IMR-90 (cell line): Measurements from ENCODE around the gene UBXN11. TPM values are rescaled to one million over a fixed set of nuclear protein-coding genes. Genes with fewer than 3 reads are reported as not detected.

Experiments used
- ATAC-seq: fragments of 200-7000 bp; cut with Tn5 transposase; 2 replicates; pipeline ENCODE4 v1.9.1; 2020; ENCODE audit warnings: low read depth, mild to moderate bottlenecking, moderate library complexity
- BruUV-seq: library from RNA; stranded (reverse); fragments of 400-500 nt; replicated peaks from 2 replicates; lab custom pipeline; 2021; lab: Mats Ljungman, UMichigan
- CTCF ChIA-PET: fragments of 300-600 bp; formaldehyde crosslinking; extraction: SDS; loops from one replicate; lab custom pipeline; 2021; ENCODE audit warnings: antibody characterized with exemption; lab: Yijun Ruan, JAX
- POLR2A ChIA-PET: fragments of 300-600 bp; sonication (Branson Sonifier 250); formaldehyde crosslinking; loops from one replicate; lab custom pipeline; 2022; ENCODE audit warnings: antibody characterized with exemption; ENCODE audit not compliant: unreplicated experiment; lab: Charles Lee
- DNase-seq: peaks from one replicate; pipeline ENCODE4 v3.0.0; 2013
- H2AFZ ChIP-seq: replicated peaks from 2 replicates; pipeline ENCODE3; 2013; ENCODE audit warnings: low read length, mild to moderate bottlenecking; ENCODE audit not compliant: poor library complexity
- H2AK5ac ChIP-seq: 2 replicates; pipeline ENCODE4 v1.6.1; 2013; ENCODE audit warnings: low read depth, low read length, inconsistent platforms
- H2AK9ac ChIP-seq: replicated peaks from 2 replicates; pipeline ENCODE3; 2013; ENCODE audit warnings: mild to moderate bottlenecking, low read depth, low read length, moderate library complexity; ENCODE audit not compliant: poor library complexity
- H2BK120ac ChIP-seq: 2 replicates; pipeline ENCODE4 v1.6.1; 2013; ENCODE audit warnings: low read depth, low read length, inconsistent platforms
- H2BK15ac ChIP-seq: 3 replicates; pipeline ENCODE4 v1.6.1; 2013; ENCODE audit warnings: low read depth, low read length, inconsistent platforms
- H2BK20ac ChIP-seq: 2 replicates; pipeline ENCODE4 v1.6.1; 2013; ENCODE audit warnings: low read depth, mild to moderate bottlenecking, inconsistent platforms, low read length, moderate library complexity
- H2BK5ac ChIP-seq: 2 replicates; pipeline ENCODE4 v1.6.1; 2013; ENCODE audit warnings: mild to moderate bottlenecking, low read depth, low read length, inconsistent platforms; ENCODE audit not compliant: poor library complexity, severe bottlenecking
- H3K14ac ChIP-seq: replicated peaks from 2 replicates; pipeline ENCODE4 v1.6.1; 2013; ENCODE audit warnings: low read depth, low read length, inconsistent platforms
- H3K18ac ChIP-seq: 2 replicates; pipeline ENCODE4 v1.6.1; 2013; ENCODE audit warnings: low read depth, low read length, control low read depth
- H3K23ac ChIP-seq: 2 replicates; pipeline ENCODE4 v1.6.1; 2013; ENCODE audit warnings: low read depth, low read length, inconsistent platforms
- H3K27ac ChIP-seq: 2 replicates; pipeline ENCODE4 v1.5.1; 2013; ENCODE audit warnings: mild to moderate bottlenecking, control low read depth, low read length; ENCODE audit not compliant: insufficient read depth
- H3K27me3 ChIP-seq: 2 replicates; pipeline ENCODE4 v1.6.1; 2013; ENCODE audit warnings: low read length; ENCODE audit not compliant: control insufficient read depth, insufficient read depth
- H3K36me3 ChIP-seq: 2 replicates; pipeline ENCODE4 v1.6.1; 2013; ENCODE audit warnings: low read length, mixed read lengths; ENCODE audit not compliant: control insufficient read depth, insufficient read depth
- H3K4ac ChIP-seq: 2 replicates; pipeline ENCODE4 v1.6.1; 2013; ENCODE audit warnings: low read depth, low read length, inconsistent platforms
- H3K4me1 ChIP-seq: 2 replicates; pipeline ENCODE4 v1.6.1; 2013; ENCODE audit warnings: low read length, mixed read lengths; ENCODE audit not compliant: control insufficient read depth, insufficient read depth
- H3K4me2 ChIP-seq: 2 replicates; pipeline ENCODE4 v1.6.1; 2013; ENCODE audit warnings: low read depth, mild to moderate bottlenecking, control low read depth, low read length, moderate library complexity
- H3K4me3 ChIP-seq: 2 replicates; pipeline ENCODE4 v1.5.1; 2013; ENCODE audit warnings: low read depth, mild to moderate bottlenecking, control low read depth, low read length, moderate library complexity; ENCODE audit not compliant: insufficient read depth
- H3K56ac ChIP-seq: 2 replicates; pipeline ENCODE4 v1.6.1; 2013; ENCODE audit warnings: low read length, inconsistent platforms; ENCODE audit not compliant: insufficient read depth; ENCODE audit errors: extremely low read depth
- H3K79me1 ChIP-seq, 2 experiments: 2 replicates each; pipeline ENCODE4 v1.6.1; 2013; ENCODE audit warnings: low read length in 2 of 2, inconsistent platforms in 1 of 2, low read depth in 1 of 2
- H3K9ac ChIP-seq: 2 replicates; pipeline ENCODE4 v1.6.1; 2013; ENCODE audit warnings: low read depth, low read length, control low read depth
- H3K9me1 ChIP-seq: 2 replicates; pipeline ENCODE4 v1.6.1; 2013; ENCODE audit warnings: low read length, inconsistent platforms; ENCODE audit not compliant: insufficient read depth
- H3K9me3 ChIP-seq: 2 replicates; pipeline ENCODE4 v1.6.1; 2013; ENCODE audit warnings: low read length; ENCODE audit not compliant: control insufficient read depth, insufficient read depth
- H4K20me1 ChIP-seq: 2 replicates; pipeline ENCODE4 v1.6.1; 2013; ENCODE audit warnings: low read length, inconsistent platforms; ENCODE audit not compliant: insufficient read depth
- H4K5ac ChIP-seq: 2 replicates; pipeline ENCODE4 v1.6.1; 2013; ENCODE audit warnings: mild to moderate bottlenecking, low read depth, low read length, control low read depth
- H4K8ac ChIP-seq, 2 experiments: 2 replicates each; pipeline ENCODE4 v1.6.1; 2013; ENCODE audit warnings: low read depth in 2 of 2, low read length in 2 of 2, control low read depth in 1 of 2, inconsistent platforms in 1 of 2
- H4K91ac ChIP-seq: 2 replicates; pipeline ENCODE4 v1.6.1; 2013; ENCODE audit warnings: low read depth, low read length, inconsistent platforms; ENCODE audit not compliant: insufficient read depth
- BHLHE40 ChIP-seq: fragments of 150-350 bp; IDR thresholded peaks from 2 replicates; pipeline ENCODE4 v1.6.1; 2016; ENCODE audit warnings: mild to moderate bottlenecking, low read depth, low read length
- CEBPB ChIP-seq: IDR thresholded peaks from 2 replicates; pipeline ENCODE4 v1.6.1; 2012; ENCODE audit warnings: low read depth, low read length, improper control_type of control experiment
- CHD1 ChIP-seq: IDR thresholded peaks from 2 replicates; pipeline ENCODE4 v1.6.1; 2012; ENCODE audit warnings: low read depth, low read length, improper control_type of control experiment
- CTCF ChIP-seq: conservative IDR thresholded peaks from 2 replicates; pipeline ENCODE4 v1.5.1; 2012; ENCODE audit warnings: mild to moderate bottlenecking, low read depth, low read length, improper control_type of control experiment
- ELK1 ChIP-seq: fragments of 150-350 bp; IDR thresholded peaks from 2 replicates; pipeline ENCODE4 v1.6.1; 2016; ENCODE audit warnings: low read depth, mild to moderate bottlenecking, low read length, moderate library complexity, borderline replicate concordance
- FOS ChIP-seq: fragments of 150-350 bp; IDR thresholded peaks from 2 replicates; pipeline ENCODE4 v1.6.1; 2016; ENCODE audit warnings: low read depth, low read length
- MAFK ChIP-seq: IDR thresholded peaks from 2 replicates; pipeline ENCODE4 v1.6.1; 2012; ENCODE audit warnings: low read depth, low read length, improper control_type of control experiment
- MAZ ChIP-seq: IDR thresholded peaks from 2 replicates; pipeline ENCODE4 v1.6.1; 2012; ENCODE audit warnings: low read depth, mild to moderate bottlenecking, low read length, improper control_type of control experiment, moderate library complexity, borderline replicate concordance
- MXI1 ChIP-seq: IDR thresholded peaks from 2 replicates; pipeline ENCODE4 v1.6.1; 2012; ENCODE audit warnings: low read depth, mild to moderate bottlenecking, low read length, moderate library complexity, borderline replicate concordance
- NFE2L2 ChIP-seq: fragments of 150-350 bp; IDR thresholded peaks from 2 replicates; pipeline ENCODE4 v1.6.1; 2016; ENCODE audit warnings: low read depth, mild to moderate bottlenecking, low read length
- POLR2A ChIP-seq: IDR thresholded peaks from 2 replicates; pipeline ENCODE4 v1.6.1; 2012; ENCODE audit warnings: mild to moderate bottlenecking, low read depth, low read length
- RAD21 ChIP-seq: IDR thresholded peaks from 2 replicates; pipeline ENCODE4 v1.6.1; 2012; ENCODE audit warnings: low read length, improper control_type of control experiment
- RCOR1 ChIP-seq: IDR thresholded peaks from 2 replicates; pipeline ENCODE4 v1.6.1; 2012; ENCODE audit warnings: mild to moderate bottlenecking, low read length, improper control_type of control experiment; ENCODE audit not compliant: insufficient replicate concordance
- SMC3 ChIP-seq: fragments of 150-350 bp; IDR thresholded peaks from 2 replicates; pipeline ENCODE4 v1.6.1; 2016; ENCODE audit warnings: low read depth, mild to moderate bottlenecking, antibody characterized with exemption, low read length, moderate library complexity
- USF2 ChIP-seq: fragments of 150-350 bp; IDR thresholded peaks from 2 replicates; pipeline ENCODE4 v1.6.1; 2017; ENCODE audit warnings: mild to moderate bottlenecking, antibody characterized with exemption, low read length, low read depth
- WGBS, 2 experiments: methylation state at CpG; one replicate each; pipeline versions ENCODE4 v1.1.5 to v1.1.7; 2013; ENCODE audit warnings: missing lambda C conversion rate in 2 of 2; ENCODE audit not compliant: insufficient read length in 1 of 2; ENCODE audit errors: extremely low coverage in 2 of 2; 5-methylcytosine and 5-hydroxymethylcytosine counted together
- dilution Hi-C: fragments of 300-500 bp; cut with HindIII; formaldehyde crosslinking; loops from one replicate; pipeline ENCODE4 v1.14.3; 2018; ENCODE audit warnings: low sequenced_read_pairs; ENCODE audit not compliant: unreplicated experiment
- in situ Hi-C: fragments of 300-500 bp; cut with MboI; formaldehyde crosslinking; loops from 3 replicates; pipeline ENCODE4 v1.14.3; 2019; ENCODE audit warnings: low sequenced_read_pairs, inconsistent platforms, mixed read lengths
- intact Hi-C: fragments of 100-400 bp; cut with micrococcal nuclease; formaldehyde crosslinking; loops from 2 replicates; pipeline ENCODE4 v1.10.0; 2022
- polyA plus RNA-seq, 3 experiments: library from polyadenylated mRNA; depleted of rRNA; stranded (reverse); fragments of >200 nt; gene quantifications; 2 replicates each; pipeline ENCODE4 v1.2.3, GENCODE V29; 2012; ENCODE audit warnings: low replicate concordance in 1 of 3
- total RNA-seq: library from RNA; depleted of rRNA; stranded (reverse); fragments of >200 nt; gene quantifications from 2 replicates; pipeline ENCODE4 v1.2.3, GENCODE V29; 2012

Gene UBXN11
- total and polyA plus RNA-seq, 2 of the 4 experiments (the other 2 are of a cell fraction): 5.2 to 17.0 TPM

DNA sequence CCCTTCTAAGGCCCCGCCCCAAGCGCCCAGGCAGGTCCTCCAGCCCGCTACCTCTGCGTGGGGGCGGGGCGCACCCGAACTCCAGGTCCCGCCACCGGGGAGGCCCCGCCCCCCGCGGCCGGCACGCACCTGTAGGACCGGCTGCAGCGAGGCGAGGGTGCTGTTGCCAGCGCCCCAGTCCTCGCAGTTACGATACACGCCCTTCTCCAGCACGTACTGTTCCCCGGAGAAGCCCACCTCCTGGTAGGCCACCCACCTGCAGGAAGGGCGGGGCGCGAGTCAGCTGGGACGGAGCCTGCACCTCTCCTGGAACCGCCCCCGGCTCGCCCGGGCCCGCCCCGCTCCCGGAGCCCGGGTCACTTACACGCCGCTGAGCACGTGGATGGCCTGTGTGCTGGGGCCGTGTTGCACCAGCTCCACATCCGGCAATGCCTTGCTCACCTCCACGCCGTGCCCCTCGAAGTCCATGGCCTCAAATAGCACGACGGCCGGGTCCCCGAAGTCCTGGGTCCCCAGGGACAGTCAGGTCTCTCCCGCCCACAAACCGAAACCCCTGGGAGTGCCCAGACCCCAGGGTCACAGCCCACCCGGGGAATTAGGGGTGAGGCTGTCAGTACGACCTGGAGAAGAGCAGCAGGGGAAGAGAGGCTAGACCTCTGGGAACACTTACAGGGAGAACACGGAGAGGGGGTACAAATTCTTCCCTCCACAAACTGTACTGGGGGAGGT, 30.2 kb upstream of the UBXN11 start:
- Histone ChIP-seq H4K20me1 (no peaks in the 10 kb centered on the region), H3K36me3 (no peaks in the 10 kb centered on the region), H3K79me1 (no peaks in the 10 kb centered on the region), H3K4me3 (peak overlapping the region; percentile 72), H2BK15ac (no peak overlapping the region), H3K9me3 (no peaks in the 10 kb centered on the region), H2AK5ac (no peak overlapping the region), H3K56ac (no peak overlapping the region), H2AK9ac (peak overlapping the region; percentile 42), H3K4ac (no peak overlapping the region), H3K9ac (no peak overlapping the region), H3K9me1 (no peaks in the 10 kb centered on the region), H4K91ac (no peak overlapping the region), H2BK20ac (no peak overlapping the region), H4K5ac (no peak overlapping the region), H3K4me2 (peak overlapping the region; percentile 99), H3K23ac (no peak overlapping the region), H2BK120ac (peak overlapping the region; percentile 15; the same call in 1 of the 2 replicates), H4K8ac (no peak overlapping the region), H2BK5ac (no peak overlapping the region), H3K27ac (no peak overlapping the region), H3K27me3 (peaks cover 42% of the 10 kb centered on the region), H3K4me1 (peaks cover 4% of the 10 kb centered on the region; the same call in 1 of the 2 replicates), H3K18ac (no peak overlapping the region), H2AFZ (peak overlapping the region; percentile 87), H3K14ac (no peak overlapping the region)
- dilution Hi-C loops (no loop called here), intact Hi-C loops (no loop called here), in situ Hi-C loops (no loop called here)
- TF ChIP-seq RAD21 (no peak), BHLHE40 (no peak), MAFK (no peak), SMC3 (no peak), FOS (no peak), NFE2L2 (no peak), USF2 (no peak), CTCF (no peak), MXI1 (no peak), CHD1 (no peak), RCOR1 (no peak), MAZ (no peak), ELK1 (no peak), CEBPB (no peak), POLR2A (no peak)
- ChIA-PET POLR2A (no interaction called here), CTCF (no interaction called here)
- WGBS, 2 experiments: 18% methylated on average over 16 of the region's 52 CpGs; no CpG with 5 or more reads in 1 of the 2 experiments
- DNase-seq (no peak), ATAC-seq (peak; percentile 64)
- no TSS peak for BruUV-seq
